ENCODE data around the gene CERT1.
"Not testable (repeated sequence)": the region's sequence is repeated elsewhere in the genome, so short reads cannot be mapped to it uniquely, and the experiment has no call there.

Gene CERT1

GRCh38 chr5:75522025-75522424 lies 10.6 kb upstream of the CERT1 start:
- DNase-seq: no peak

GRCh38 chr5:75521195-75521594 lies 9.8 kb upstream of the CERT1 start:
- DNase-seq: no peak

GRCh38 chr5:75519761-75520160 lies 8.3 kb upstream of the CERT1 start:
- DNase-seq: no peak

GRCh38 chr5:75514323-75514722 lies 2.9 kb upstream of the CERT1 start:
- DNase-seq: no peak

GRCh38 chr5:75513841-75514240 lies 2.4 kb upstream of the CERT1 start:
- no peak for DNase-seq

GRCh38 chr5:75512383-75513074 lies 1.1 kb upstream of the CERT1 start:
- no peak for DNase-seq

- no peak for DNase-seq
Observed at GRCh38 chr5:75510836-75511434, 494 bp downstream of the CERT1 start.

- DNase-seq: peak; percentile 5
Observed at GRCh38 chr5:75510417-75510835, 1.0 kb downstream of the CERT1 start.

GRCh38 chr5:75509956-75510355 lies 1.5 kb downstream of the CERT1 start:
- DNase-seq: no peak

GRCh38 chr5:75509546-75509945 lies 1.9 kb downstream of the CERT1 start:
- DNase-seq: no peak

GRCh38 chr5:75507841-75508240 lies 3.6 kb downstream of the CERT1 start:
- no peak for DNase-seq

GRCh38 chr5:75505112-75505511 lies 6.3 kb downstream of the CERT1 start:
- not testable (repeated sequence) for DNase-seq

- not testable (repeated sequence) for DNase-seq
Observed at GRCh38 chr5:75498875-75499274, 12.6 kb downstream of the CERT1 start.

- DNase-seq: no peak
Observed at GRCh38 chr5:75498208-75498777, 13.1 kb downstream of the CERT1 start.

GRCh38 chr5:75496026-75496425 lies 15.4 kb downstream of the CERT1 start:
- DNase-seq: no peak

GRCh38 chr5:75491621-75492020 lies 19.8 kb downstream of the CERT1 start:
- DNase-seq: no peak

- DNase-seq: not testable (repeated sequence)
Observed at GRCh38 chr5:75489847-75490246, 21.6 kb downstream of the CERT1 start.

GRCh38 chr5:75484605-75485004 lies 26.8 kb downstream of the CERT1 start:
- no peak for DNase-seq

- DNase-seq: no peak
Observed at GRCh38 chr5:75482482-75482881, 28.9 kb downstream of the CERT1 start.

GRCh38 chr5:75481024-75481423 lies 30.4 kb downstream of the CERT1 start:
- no peak for DNase-seq

GRCh38 chr5:75475364-75475763 lies 36.1 kb downstream of the CERT1 start:
- no peak for DNase-seq

- no peak for DNase-seq
Observed at GRCh38 chr5:75473463-75473862, 38.0 kb downstream of the CERT1 start.

GRCh38 chr5:75472973-75473372 lies 38.5 kb downstream of the CERT1 start:
- DNase-seq: no peak

- no peak for DNase-seq
Observed at GRCh38 chr5:75471193-75471592, 40.2 kb downstream of the CERT1 start.

- no peak for DNase-seq
Observed at GRCh38 chr5:75469017-75469416, 42.4 kb downstream of the CERT1 start.

Data from CD4-positive, alpha-beta T cell treated with Interleukin-4 for 4 hours (primary cell).